Tibial artery (tissue), 4 donors: Measurements from ENCODE around the gene DNASE1L3.

Experiments
- DNase-seq, 2 donors: peaks; one replicate each; pipeline ENCODE4 v3.0.0-alpha.2; 2019
- H3K27ac ChIP-seq, 2 donors: fragments of 200-600 bp; sonication (generic) in 1 of 2; 1 replicate in 1 of 2; 2 replicates in 1 of 2; pipeline ENCODE4 v1.5.1; 2018 to 2019; ENCODE audit warnings: mild to moderate bottlenecking in 1 of 2
- H3K27me3 ChIP-seq, 2 donors: fragments of 200-600 bp; sonication (generic) in 1 of 2; one replicate each; pipeline versions ENCODE4 v1.5.1 to v1.6.0; 2016 to 2019
- H3K36me3 ChIP-seq, 3 donors: fragments of 200-600 bp; sonication (generic) in 2 of 3; one replicate each; pipeline ENCODE4 v1.5.1; 2016 to 2019; ENCODE audit warnings: mild to moderate bottlenecking in 2 of 3
- H3K4me1 ChIP-seq, 4 donors: fragments of 200-600 bp; sonication (generic) in 2 of 4; 1 replicate in 3 of 4; 2 replicates in 1 of 4; pipeline ENCODE4 v1.5.1; 2016 to 2019
- H3K4me3 ChIP-seq, 2 donors: fragments of 200-600 bp; sonication (generic) in 1 of 2; 1 replicate in 1 of 2; 2 replicates in 1 of 2; pipeline ENCODE4 v1.5.1; 2018 to 2019; ENCODE audit warnings: mild to moderate bottlenecking in 2 of 2
- H3K9me3 ChIP-seq, 3 donors: fragments of 200-600 bp; sonication (generic) in 1 of 3; one replicate each; pipeline ENCODE4 v1.5.1; 2016 to 2019
- CTCF ChIP-seq, 2 experiments: fragments of 200-600 bp in 1 of 2; fragments of 450-650 bp in 1 of 2; IDR thresholded peaks; one replicate each; pipeline ENCODE4 v1.5.1; 2017 to 2019; ENCODE audit warnings: antibody characterized with exemption in 2 of 2, mild to moderate bottlenecking in 1 of 2, moderate library complexity in 1 of 2
- intact Hi-C: fragments of 100-400 bp; cut with DNase I; formaldehyde crosslinking; loops from one replicate; pipeline ENCODE4 v1.15.0; 2023; ENCODE audit warnings: low total_unique reads

Gene DNASE1L3

GRCh38 chr3:58170376-58170775 lies 40.4 kb downstream of the DNASE1L3 start:
- H3K4me1 ChIP-seq: peaks cover 0 to 39% (median 25%) of the 10 kb centered on the region in 4 donors
- no peak overlapping the region for H3K4me3 ChIP-seq
- H3K9me3 ChIP-seq: no peaks in the 10 kb centered on the region
- H3K27me3 ChIP-seq: no peaks in the 10 kb centered on the region
- no peak for DNase-seq
- H3K27ac ChIP-seq: no peak overlapping the region
- H3K36me3 ChIP-seq: peaks cover 27 to 48% (median 39%) of the 10 kb centered on the region in 3 donors
- intact Hi-C loops: no loop called here
- TF ChIP-seq CTCF (IDR thresholded peaks at IDR 0.05): no peak

- intact Hi-C loops: loop anchor here (10.0 kb wide), 1 partner anchor 305 kb away; no protein-coding TSS in a partner anchor
- no peak overlapping the region for H3K27ac ChIP-seq
- H3K4me1 ChIP-seq: peaks cover 0 to 39% (median 27%) of the 10 kb centered on the region in 4 donors
- H3K4me3 ChIP-seq: no peak overlapping the region
- DNase-seq: no peak
- H3K9me3 ChIP-seq: no peaks in the 10 kb centered on the region
- no peak for TF ChIP-seq CTCF (IDR thresholded peaks at IDR 0.05)
- H3K36me3 ChIP-seq: peaks cover 27 to 48% (median 39%) of the 10 kb centered on the region in 3 donors
- H3K27me3 ChIP-seq: no peaks in the 10 kb centered on the region
Observed at GRCh38 chr3:58169371-58169770, 41.4 kb downstream of the DNASE1L3 start.

- intact Hi-C loops: loop anchor here (1.0 to 10.0 kb wide), 2 partner anchors 161 to 304 kb away; no protein-coding TSS in a partner anchor
- TF ChIP-seq CTCF (IDR thresholded peaks at IDR 0.05): no peak
- H3K9me3 ChIP-seq: no peaks in the 10 kb centered on the region
- H3K4me3 ChIP-seq: no peak overlapping the region
- no peaks in the 10 kb centered on the region for H3K27me3 ChIP-seq
- DNase-seq: no peak
- peaks cover 0 to 45% (median 29%) of the 10 kb centered on the region in 4 donors for H3K4me1 ChIP-seq
- peaks cover 27 to 52% (median 43%) of the 10 kb centered on the region in 3 donors for H3K36me3 ChIP-seq
- H3K27ac ChIP-seq: peak overlapping the region in 1 of 2 donors; percentile 31
Observed at GRCh38 chr3:58168498-58168897, 42.3 kb downstream of the DNASE1L3 start.

- intact Hi-C loops: loop anchor here (1.0 to 10.0 kb wide), 2 partner anchors 160 to 303 kb away; no protein-coding TSS in a partner anchor
- Histone ChIP-seq H3K27ac (peak overlapping the region; percentile 31 to 32), H3K27me3 (no peaks in the 10 kb centered on the region), H3K4me1 (peaks cover 0 to 45% (median 29%) of the 10 kb centered on the region in 4 donors), H3K9me3 (no peaks in the 10 kb centered on the region), H3K36me3 (peaks cover 27 to 60% (median 49%) of the 10 kb centered on the region in 3 donors), H3K4me3 (no peak overlapping the region)
- peak; percentile 55 to 84 for DNase-seq
- peak; percentile 77 to 95 for TF ChIP-seq CTCF (IDR thresholded peaks at IDR 0.05)
Observed at GRCh38 chr3:58167431-58168351, 43.1 kb downstream of the DNASE1L3 start.

- intact Hi-C loops: loop anchor here (10.0 kb wide), 1 partner anchor 300 kb away; no protein-coding TSS in a partner anchor
- H3K4me3 ChIP-seq: no peak overlapping the region
- H3K27me3 ChIP-seq: no peaks in the 10 kb centered on the region
- H3K4me1 ChIP-seq: peaks cover 0 to 56% (median 32%) of the 10 kb centered on the region in 4 donors
- no peak for DNase-seq
- no peak for TF ChIP-seq CTCF (IDR thresholded peaks at IDR 0.05)
- peaks cover 17 to 59% (median 47%) of the 10 kb centered on the region in 3 donors for H3K36me3 ChIP-seq
- H3K9me3 ChIP-seq: no peaks in the 10 kb centered on the region
- H3K27ac ChIP-seq: peak overlapping the region; percentile 69 to 84
Observed at GRCh38 chr3:58164906-58165821, 45.6 kb downstream of the DNASE1L3 start.
